ENCODE measurements around the gene PICALM. TPM values are rescaled to one million over a fixed set of nuclear protein-coding genes. Genes with fewer than 3 reads are reported as not detected.

PICALM gene
- total RNA-seq, 4 donors from 2014 or later, result 198 to 320 (median 220) TPM

DNA sequence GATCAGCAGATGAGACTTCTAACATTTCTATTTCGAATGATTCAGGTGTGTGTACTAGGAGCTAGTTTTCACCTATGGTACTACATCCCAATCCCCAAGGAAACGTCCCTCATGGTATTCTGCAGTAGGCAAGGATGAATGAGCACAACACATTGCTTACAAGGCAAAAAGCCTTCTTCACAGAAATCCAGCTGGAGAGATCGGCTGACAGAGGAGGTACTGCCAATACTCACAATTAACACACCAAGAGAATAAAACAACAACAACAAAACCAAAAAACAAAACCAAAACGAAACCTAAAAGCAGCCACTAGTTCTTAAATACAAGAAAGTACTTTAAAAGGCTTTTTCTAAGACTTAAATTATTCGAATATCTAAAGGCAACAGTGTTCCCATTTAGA, 101.4 kb downstream of the PICALM start:
- Histone ChIP-seq H3K9me3 (no peaks in the 10 kb centered on the region), H3K27me3 (no peaks in the 10 kb centered on the region), H3K36me3 (peaks cover 6 to 8% of the 10 kb centered on the region in 2 donors), H3K4me1 (no peaks in the 10 kb centered on the region), H3K27ac (no peak overlapping the region), H3K4me3 (replicated peaks in 1 of 3) (no peak overlapping the region)
- intact Hi-C loops (cut with DNase I), result no loop called here
- no peak for DNase-seq
- 86% methylated on average over 5 of the region's 5 CpGs for WGBS, 2 donors
- no peak for TF ChIP-seq POLR2A (IDR thresholded peaks at IDR 0.05)
- TF ChIP-seq, protein P1, sequence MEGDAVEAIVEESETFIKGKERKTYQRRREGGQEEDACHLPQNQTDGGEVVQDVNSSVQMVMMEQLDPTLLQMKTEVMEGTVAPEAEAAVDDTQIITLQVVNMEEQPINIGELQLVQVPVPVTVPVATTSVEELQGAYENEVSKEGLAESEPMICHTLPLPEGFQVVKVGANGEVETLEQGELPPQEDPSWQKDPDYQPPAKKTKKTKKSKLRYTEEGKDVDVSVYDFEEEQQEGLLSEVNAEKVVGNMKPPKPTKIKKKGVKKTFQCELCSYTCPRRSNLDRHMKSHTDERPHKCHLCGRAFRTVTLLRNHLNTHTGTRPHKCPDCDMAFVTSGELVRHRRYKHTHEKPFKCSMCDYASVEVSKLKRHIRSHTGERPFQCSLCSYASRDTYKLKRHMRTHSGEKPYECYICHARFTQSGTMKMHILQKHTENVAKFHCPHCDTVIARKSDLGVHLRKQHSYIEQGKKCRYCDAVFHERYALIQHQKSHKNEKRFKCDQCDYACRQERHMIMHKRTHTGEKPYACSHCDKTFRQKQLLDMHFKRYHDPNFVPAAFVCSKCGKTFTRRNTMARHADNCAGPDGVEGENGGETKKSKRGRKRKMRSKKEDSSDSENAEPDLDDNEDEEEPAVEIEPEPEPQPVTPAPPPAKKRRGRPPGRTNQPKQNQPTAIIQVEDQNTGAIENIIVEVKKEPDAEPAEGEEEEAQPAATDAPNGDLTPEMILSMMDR (IDR thresholded peaks at IDR 0.05), result no peak

DNA sequence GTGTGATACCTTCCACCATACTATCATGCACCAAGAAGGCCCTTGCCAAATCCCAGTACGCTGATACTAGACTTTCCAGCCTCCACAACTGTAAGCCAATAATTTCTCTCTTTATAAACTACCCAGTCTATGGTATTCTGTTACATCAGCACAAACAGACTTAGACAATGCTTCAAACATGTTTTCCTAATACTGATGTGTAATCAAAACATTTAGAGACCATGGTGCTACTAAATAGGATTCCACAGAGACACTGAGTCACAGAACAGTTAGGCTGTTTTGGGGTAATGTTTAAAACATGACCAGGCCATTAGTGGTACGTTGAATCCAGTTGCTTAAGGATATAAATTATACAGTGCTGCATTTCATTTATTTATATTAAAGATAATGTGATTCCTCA, 103.7 kb downstream of the PICALM start:
- WGBS, 2 donors, result 99% methylated on average over 2 of the region's 2 CpGs
- peaks cover 3 to 6% of the 10 kb centered on the region in 2 donors for H3K36me3 ChIP-seq

DNA sequence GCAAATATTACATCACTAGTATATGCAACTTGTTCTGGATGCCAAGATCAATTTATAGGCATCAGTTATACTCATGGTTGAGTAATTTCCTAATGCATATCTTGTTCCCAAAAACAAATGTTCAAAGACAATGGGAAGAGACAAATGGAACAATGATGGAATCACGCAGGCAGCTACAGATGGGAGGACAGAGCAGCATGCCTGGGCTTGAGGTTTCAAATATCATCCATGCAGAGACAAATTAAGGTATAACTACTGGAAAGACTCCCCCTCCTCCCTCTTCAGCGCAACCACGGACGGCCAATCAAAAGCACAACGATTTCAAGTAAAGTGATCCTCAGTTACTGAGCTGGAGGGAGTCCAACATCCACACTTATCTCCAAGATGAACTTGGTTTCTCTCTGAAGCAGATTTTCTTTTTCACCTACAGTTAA, 106.9 kb downstream of the PICALM start:
- Histone ChIP-seq H3K27me3 (no peaks in the 10 kb centered on the region), H3K9me3 (no peaks in the 10 kb centered on the region), H3K36me3 (peaks cover 8 to 15% of the 10 kb centered on the region in 2 donors), H3K27ac (no peak overlapping the region), H3K4me1 (no peaks in the 10 kb centered on the region), H3K4me3 (replicated peaks in 1 of 3) (no peak overlapping the region)
- DNase-seq, result no peak
- intact Hi-C loops (cut with DNase I), result no loop called here
- WGBS, 2 donors, result 58 to 64% methylated on average over 5 of the region's 5 CpGs
- no peak for TF ChIP-seq POLR2A (IDR thresholded peaks at IDR 0.05)
- TF ChIP-seq, protein P1 (IDR thresholded peaks at IDR 0.05), result no peak

More for the DNA sequence above, 103.7 kb downstream of the PICALM start:
- no peak for TF ChIP-seq POLR2A (IDR thresholded peaks at IDR 0.05)
- TF ChIP-seq, protein P1 (IDR thresholded peaks at IDR 0.05), result no peak
- H3K27ac ChIP-seq, result no peak overlapping the region
- H3K9me3 ChIP-seq, result no peaks in the 10 kb centered on the region
- no peaks in the 10 kb centered on the region for H3K4me1 ChIP-seq
- no peak overlapping the region for H3K4me3 ChIP-seq (replicated peaks in 1 of 3)
- no peak for DNase-seq
- H3K27me3 ChIP-seq, result no peaks in the 10 kb centered on the region
- intact Hi-C loops (cut with DNase I), result no loop called here

DNA sequence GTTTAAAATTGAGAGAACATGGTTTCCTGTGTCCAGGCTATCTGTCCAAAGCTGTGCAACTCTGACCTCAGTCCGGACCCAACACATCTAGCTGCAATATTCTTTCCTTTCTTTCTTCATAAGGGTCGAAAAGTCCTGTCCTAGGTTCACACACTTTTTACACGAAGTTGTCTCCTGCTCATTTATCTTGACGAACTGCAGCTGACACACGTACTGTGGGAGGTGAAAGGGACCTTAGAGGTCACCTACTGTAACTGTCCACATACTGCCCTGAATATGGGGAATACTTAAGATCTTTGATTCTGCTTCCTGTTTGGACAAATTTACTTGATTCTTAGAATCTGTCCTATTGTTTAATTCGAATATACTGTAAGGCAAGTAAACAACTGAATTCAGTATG, 107.8 kb downstream of the PICALM start:
- DNase-seq, result no peak
- TF ChIP-seq POLR2A (IDR thresholded peaks at IDR 0.05), result no peak
- TF ChIP-seq, protein P1 (IDR thresholded peaks at IDR 0.05), result no peak
- no peak overlapping the region for H3K4me3 ChIP-seq (replicated peaks in 1 of 3)
- H3K27ac ChIP-seq, result no peak overlapping the region
- WGBS, 2 donors, result 68 to 79% methylated on average over 6 of the region's 6 CpGs
- H3K36me3 ChIP-seq, result peaks cover 8 to 21% of the 10 kb centered on the region in 2 donors
- H3K4me1 ChIP-seq, result no peaks in the 10 kb centered on the region
- no peaks in the 10 kb centered on the region for H3K27me3 ChIP-seq
- intact Hi-C loops (cut with DNase I), result no loop called here
- H3K9me3 ChIP-seq, result no peaks in the 10 kb centered on the region

DNA sequence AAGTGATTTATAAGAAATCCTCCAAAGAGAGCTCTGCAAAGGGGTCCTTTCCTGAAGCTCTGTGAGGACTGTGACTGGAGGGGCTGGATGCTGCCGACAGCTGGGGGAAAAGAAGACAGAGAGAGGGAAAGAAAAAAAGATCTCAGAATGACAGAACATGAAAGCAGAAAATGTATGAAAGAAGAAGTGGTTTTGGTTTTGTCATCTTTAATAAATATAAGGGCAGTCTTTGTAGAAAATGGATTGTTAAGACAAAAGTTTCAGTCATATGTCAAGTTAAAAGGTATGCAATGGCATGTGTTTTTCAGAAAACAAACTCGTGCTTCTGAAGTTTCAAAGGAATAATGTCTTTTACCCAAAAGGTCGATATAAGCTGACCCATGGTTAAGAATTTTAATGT, 108.2 kb downstream of the PICALM start:
- no peaks in the 10 kb centered on the region for H3K4me1 ChIP-seq
- no peaks in the 10 kb centered on the region for H3K27me3 ChIP-seq
- no peak overlapping the region for H3K27ac ChIP-seq
- TF ChIP-seq POLR2A (IDR thresholded peaks at IDR 0.05), result no peak
- TF ChIP-seq, protein P1 (IDR thresholded peaks at IDR 0.05), result no peak
- peaks cover 8 to 21% of the 10 kb centered on the region in 2 donors for H3K36me3 ChIP-seq
- WGBS, 2 donors, result 83 to 84% methylated on average over 3 of the region's 3 CpGs
- no peak overlapping the region for H3K4me3 ChIP-seq (replicated peaks in 1 of 3)
- intact Hi-C loops (cut with DNase I), result no loop called here
- no peak for DNase-seq
- no peaks in the 10 kb centered on the region for H3K9me3 ChIP-seq
